SK-N-SH (cell line): ENCODE results near the gene AP3D1.

ENCODE experiments used
- CHD2 ChIP-seq: fragments of 150-350 bp; IDR thresholded peaks from 2 replicates; pipeline ENCODE4 v1.6.1; 2018; ENCODE audit warnings: low read length; ENCODE audit not compliant: partially characterized antibody
- CTCF ChIP-seq: fragments of 200-600 bp; sonication (generic); IDR thresholded peaks from 2 replicates; pipeline ENCODE4 v1.6.1; 2017; ENCODE audit warnings: antibody characterized with exemption, mild to moderate bottlenecking, moderate library complexity
- EP300 ChIP-seq, 2 experiments: IDR thresholded peaks; 2 replicates each; pipeline versions ENCODE4 v1.4.0 to v1.6.1; 2012; ENCODE audit warnings: borderline replicate concordance in 1 of 2, low read depth in 1 of 2, low read length in 1 of 2
- FOXJ3 ChIP-seq: sonication (generic); formaldehyde crosslinking; IDR thresholded peaks from 2 replicates; pipeline ENCODE4 v1.5.1; 2020; ENCODE audit warnings: mild to moderate bottlenecking, missing genetic modification reagents
- JUND ChIP-seq: IDR thresholded peaks from 2 replicates; pipeline ENCODE4 v1.4.0; 2012
- PBX3 ChIP-seq: IDR thresholded peaks from 2 replicates; pipeline ENCODE4; 2012
- REST ChIP-seq: IDR thresholded peaks from 2 replicates; pipeline ENCODE4 v1.6.1; 2012; ENCODE audit warnings: mild to moderate bottlenecking, low read depth, low read length, moderate library complexity
- SIN3A ChIP-seq: IDR thresholded peaks from 2 replicates; pipeline ENCODE4 v1.6.1; 2012; ENCODE audit warnings: low read depth, mild to moderate bottlenecking, low read length, moderate library complexity, borderline replicate concordance
- ZBTB33 ChIP-seq: IDR thresholded peaks from 2 replicates; pipeline ENCODE4 v1.4.0; 2012; ENCODE audit warnings: low read depth, borderline replicate concordance

GRCh38 chr19:2112516-2113320 lies 38.6 kb downstream of the AP3D1 start:
- TF ChIP-seq JUND (no peak), REST (no peak), SIN3A (no peak), CTCF (no peak), CHD2 (no peak), FOXJ3 (no peak), PBX3 (no peak), ZBTB33 (no peak), EP300 (IDR thresholded peaks at IDR 0.05; ENCODE audit: borderline replicate concordance in 1 of 2, low read depth in 1 of 2, low read length in 1 of 2) (no peak)
